HG02885 (cell line): ENCODE results near the gene LZIC.
"Not testable (repeated sequence)": the region's sequence is repeated elsewhere in the genome, so short reads cannot be mapped to it uniquely, and the experiment has no call there.

Source experiments
- ATAC-seq: cut with Tn5 transposase; IDR thresholded peaks from one replicate; pipeline ENCODE4 v1.9.1; 2021; ENCODE audit warnings: mild to moderate bottlenecking; ENCODE audit not compliant: unreplicated experiment, poor library complexity

Gene LZIC

GRCh38 chr1:9942939-9943788 is at the start of gene LZIC, which contains the start of gene NMNAT1:
Gene LZIC, minus strand, starts transcription at chr1:9943391. Its CDS starts 6,772 bp downstream, at chr1:9936619.
Gene NMNAT1, plus strand, starts transcription at chr1:9943475. Its CDS starts 28,599 bp downstream, at chr1:9972074.
- peak; percentile 94 for ATAC-seq

GRCh38 chr1:9992910-9993309 is 49.7 kb upstream of the LZIC start:
- no peak for ATAC-seq

GRCh38 chr1:9990944-9991343 is 47.8 kb upstream of the LZIC start:
- ATAC-seq = no peak

DNA sequence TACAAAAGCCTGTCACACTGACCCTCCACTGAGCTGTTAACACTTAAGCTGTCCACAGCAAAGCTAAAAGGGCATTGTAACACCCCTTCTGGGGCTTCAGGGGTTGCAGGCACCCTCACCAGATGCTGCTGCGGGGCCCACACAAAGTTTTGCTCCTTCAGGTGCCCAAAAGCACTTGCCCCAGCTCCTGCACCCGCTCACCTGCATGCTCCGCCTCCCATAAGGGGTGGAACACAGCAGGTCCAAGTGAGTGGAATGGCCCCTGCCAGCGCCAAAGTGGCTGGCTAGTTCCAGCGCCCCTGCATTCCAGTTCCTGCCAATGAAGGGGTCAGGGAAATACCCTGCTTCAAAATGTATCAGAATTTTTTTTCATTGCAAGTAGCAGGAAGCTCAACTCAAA is 46.6 kb upstream of the LZIC start:
- ATAC-seq = no peak

- no peak for ATAC-seq
Measured at GRCh38 chr1:9985001-9985400, 41.8 kb upstream of the LZIC start.

DNA sequence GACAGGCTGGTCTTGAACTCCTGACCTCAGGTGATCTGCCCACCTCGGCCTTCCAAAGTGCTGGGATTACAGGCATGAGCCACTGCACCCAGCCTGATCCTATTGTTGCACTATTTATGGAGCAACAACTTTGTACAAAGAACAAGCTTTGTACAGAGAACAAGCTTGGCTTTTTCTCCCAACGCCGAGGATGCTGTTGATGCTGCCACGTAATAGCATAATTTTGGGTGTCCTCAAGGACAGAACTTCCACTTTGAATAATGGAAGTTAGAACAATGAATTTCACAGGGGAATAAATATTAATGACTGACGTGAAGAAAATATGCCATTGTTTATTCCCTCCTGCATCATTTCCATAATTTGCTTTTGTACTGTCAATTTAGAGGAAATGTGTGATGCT is 41.1 kb upstream of the LZIC start:
- no peak for ATAC-seq

- no peak for ATAC-seq
Measured at GRCh38 chr1:9960706-9961562, 17.7 kb upstream of the LZIC start.

- ATAC-seq = no peak
Measured at GRCh38 chr1:9960011-9960410, 16.8 kb upstream of the LZIC start.

GRCh38 chr1:9957726-9958125 is 14.5 kb upstream of the LZIC start:
- no peak for ATAC-seq

GRCh38 chr1:9946315-9946714 is 3.1 kb upstream of the LZIC start:
- no peak for ATAC-seq

- peak; percentile 13 for ATAC-seq
Measured at GRCh38 chr1:9942399-9942938, 722 bp downstream of the LZIC start.

DNA sequence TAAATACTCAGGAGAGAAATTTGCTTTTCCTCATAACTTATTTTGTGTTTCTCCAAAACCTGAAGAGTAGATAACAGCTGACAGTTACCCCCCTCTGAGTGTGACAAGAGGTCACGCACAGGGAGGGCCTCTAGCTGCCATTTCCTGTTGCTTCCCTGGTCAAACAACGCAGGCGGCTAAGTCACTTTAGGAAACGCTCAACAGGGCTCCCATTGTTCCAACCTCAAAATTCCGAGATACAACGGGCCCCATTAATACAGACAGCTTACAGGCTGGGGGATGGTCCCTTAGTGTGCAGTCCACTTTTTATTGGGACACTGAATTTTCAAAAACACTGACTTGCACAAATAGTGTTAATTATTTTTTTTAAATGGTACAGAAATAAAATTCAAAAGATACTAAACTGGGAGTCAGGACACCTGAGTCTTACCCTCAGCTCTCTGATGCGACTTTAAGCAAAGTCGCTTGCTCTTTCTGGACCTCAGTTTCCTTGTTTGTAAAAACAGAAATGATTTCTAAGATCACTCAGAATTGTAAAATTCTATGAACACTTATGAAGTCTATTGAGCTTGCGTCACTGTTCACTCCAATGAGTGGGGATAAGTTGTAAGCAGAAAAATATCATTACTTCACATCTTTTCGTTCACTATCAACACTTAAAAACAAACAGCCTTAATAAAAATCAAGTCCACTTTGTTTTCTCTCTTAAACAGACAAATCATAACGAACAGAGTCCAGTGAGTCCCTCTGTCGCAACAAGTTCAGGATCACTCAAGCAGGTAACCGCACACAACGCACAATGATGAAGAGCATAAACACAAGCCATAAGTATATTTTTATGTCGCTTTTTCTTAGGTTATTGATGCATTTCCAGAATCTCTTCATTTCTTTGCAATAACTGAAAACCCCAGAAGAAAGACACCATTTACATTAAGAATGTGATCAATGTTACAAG is 13.5 kb downstream of the LZIC start:
- ATAC-seq = no peak

DNA sequence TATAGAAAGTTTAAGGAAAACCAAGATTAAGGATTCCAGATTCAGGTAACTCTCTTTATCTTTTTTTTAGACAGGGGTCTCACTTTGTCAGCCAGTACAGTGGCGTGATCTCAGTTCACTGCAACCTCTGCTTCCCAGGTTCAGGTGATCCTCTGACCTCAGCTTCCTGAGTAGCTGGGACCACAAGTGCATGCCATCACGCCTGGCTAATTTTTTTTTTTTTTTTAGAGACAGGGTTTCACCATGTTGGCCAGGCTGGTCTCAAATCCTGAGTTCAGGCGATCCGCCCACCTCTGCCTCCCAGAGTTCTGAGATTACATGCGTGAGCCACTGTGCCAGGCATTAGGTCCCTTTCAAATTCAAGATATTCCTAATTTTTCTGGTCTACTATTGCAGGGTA is 15.9 kb downstream of the LZIC start:
- ATAC-seq = no peak

- no peak for ATAC-seq
Measured at GRCh38 chr1:9922342-9922741, 20.8 kb downstream of the LZIC start.

- no peak for ATAC-seq
Measured at GRCh38 chr1:9920606-9921005, 22.6 kb downstream of the LZIC start.

DNA sequence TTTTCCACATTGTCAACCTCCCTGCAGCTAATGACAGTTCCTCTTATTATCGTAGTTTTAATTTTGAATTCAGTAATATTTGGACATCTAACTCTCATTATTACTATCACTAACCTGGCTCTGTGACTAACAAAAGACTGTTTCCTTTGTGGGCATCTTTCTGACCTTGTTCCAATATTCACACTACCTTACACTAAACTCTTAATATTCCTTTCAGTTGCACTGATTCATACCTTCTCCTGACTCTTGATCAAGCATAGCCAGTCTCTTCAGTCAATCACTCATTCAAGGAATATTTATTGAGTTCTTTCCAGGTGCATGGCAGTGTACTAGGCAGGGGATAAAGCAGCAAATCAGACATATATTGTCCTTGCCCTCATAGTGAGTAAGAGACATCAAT is 25.3 kb downstream of the LZIC start:
- no peak for ATAC-seq

GRCh38 chr1:9917495-9917894 is 25.7 kb downstream of the LZIC start:
- ATAC-seq = not testable (repeated sequence)

- no peak for ATAC-seq
Measured at GRCh38 chr1:9916452-9916851, 26.7 kb downstream of the LZIC start.

GRCh38 chr1:9914610-9914937 is 28.6 kb downstream of the LZIC start:
- no peak for ATAC-seq
